Stomach (tissue), 4 donors: ENCODE data around the gene KIAA1671.

Experiments
- CTCF ChIP-seq, 7 experiments: fragments of 450-650 bp in 4 of 7; fragments of 200-600 bp in 3 of 7; sonication (generic) in 3 of 7; IDR thresholded peaks; one replicate each; pipeline ENCODE4 v1.5.1; 2016 to 2019; ENCODE audit warnings: antibody characterized with exemption in 7 of 7, control low read depth in 2 of 7, mild to moderate bottlenecking in 1 of 7
- EP300 ChIP-seq: sonication (generic); formaldehyde crosslinking; IDR thresholded peaks from one replicate; pipeline ENCODE4 v1.6.1; 2017; ENCODE audit warnings: antibody characterized with exemption
- POLR2A ChIP-seq, 4 donors: fragments of 450-650 bp; IDR thresholded peaks; one replicate each; pipeline ENCODE4 v1.6.1; 2016; ENCODE audit warnings: antibody characterized with exemption in 4 of 4, control low read depth in 2 of 4, mild to moderate bottlenecking in 1 of 4, moderate library complexity in 1 of 4
- POLR2AphosphoS5 ChIP-seq, 3 donors: sonication (generic); formaldehyde crosslinking; IDR thresholded peaks; one replicate each; pipeline ENCODE4 v1.6.1; 2016; ENCODE audit warnings: antibody characterized with exemption in 3 of 3

- TF ChIP-seq CTCF (IDR thresholded peaks at IDR 0.05) (no peak), POLR2AphosphoS5 (IDR thresholded peaks at IDR 0.05) (no peak), EP300 (no peak), POLR2A (IDR thresholded peaks at IDR 0.05) (no peak)
These were observed 83.2 kb downstream of the KIAA1671 start for GRCh38 chr22:25035715-25036114.
